H4 (cell line): Measurements from ENCODE around the gene VPS54. TPM values are rescaled to one million over a fixed set of nuclear protein-coding genes. Genes with fewer than 3 reads are reported as not detected.

Experiments
- DNase-seq: peaks from one replicate; pipeline ENCODE4 v3.0.0-alpha.2; 2015; ENCODE audit warnings: low spot score
- total RNA-seq: library from RNA; depleted of rRNA; stranded (reverse); fragments of >200 nt; shearing (Covaris generic); gene quantifications from 2 replicates; pipeline ENCODE4 v1.2.3, GENCODE V29; 2014; rRNA removed

Gene VPS54
- 14.1 and 14.6 TPM in 2 replicates for total RNA-seq

GRCh38 chr2:64019083-64019974, at the start of gene VPS54:
Gene VPS54, minus strand, starts transcription at chr2:64019428. Its CDS starts 35,429 bp downstream, at chr2:63983999.
- peak; percentile 12 for DNase-seq

GRCh38 chr2:64067326-64067725, 48.1 kb upstream of the VPS54 start:
- DNase-seq, result no peak

- no peak for DNase-seq
Observed at GRCh38 chr2:64065516-64065915, 46.3 kb upstream of the VPS54 start.

GRCh38 chr2:64063924-64064331, 44.7 kb upstream of the VPS54 start:
- peak; percentile 75 for DNase-seq

GRCh38 chr2:64063454-64063853, 44.2 kb upstream of the VPS54 start:
- DNase-seq, result no peak

- peak; percentile 45 for DNase-seq
Observed at GRCh38 chr2:64062840-64063239, 43.6 kb upstream of the VPS54 start.

GRCh38 chr2:64059270-64059669, 40.0 kb upstream of the VPS54 start:
- no peak for DNase-seq

- DNase-seq, result no peak
Observed at GRCh38 chr2:64056021-64056420, 36.8 kb upstream of the VPS54 start.

GRCh38 chr2:64054161-64054915, 35.1 kb upstream of the VPS54 start:
- no peak for DNase-seq

GRCh38 chr2:64052463-64053241, 33.4 kb upstream of the VPS54 start:
- no peak for DNase-seq

GRCh38 chr2:64049633-64050220, 30.5 kb upstream of the VPS54 start:
- peak; percentile 62 for DNase-seq

GRCh38 chr2:64045938-64046337, 26.7 kb upstream of the VPS54 start:
- DNase-seq, result no peak

GRCh38 chr2:64040161-64040560, 20.9 kb upstream of the VPS54 start:
- no peak for DNase-seq

GRCh38 chr2:64036034-64036705, 16.9 kb upstream of the VPS54 start:
- peak; percentile 66 for DNase-seq

- no peak for DNase-seq
Observed at GRCh38 chr2:64035072-64035942, 16.1 kb upstream of the VPS54 start.

- no peak for DNase-seq
Observed at GRCh38 chr2:64029116-64029665, 10.0 kb upstream of the VPS54 start.

- no peak for DNase-seq
Observed at GRCh38 chr2:64025741-64026140, 6.5 kb upstream of the VPS54 start.

GRCh38 chr2:64024259-64024949, 5.2 kb upstream of the VPS54 start:
- DNase-seq, result no peak
